Fibroblast of skin of right quadriceps (primary cell): ENCODE data around the gene MRTFA.
"Not testable (repeated sequence)": the region's sequence is repeated elsewhere in the genome, so short reads cannot be mapped to it uniquely, and the experiment has no call there.

ENCODE experiments used
- DNase-seq: peaks from one replicate; pipeline ENCODE4 v3.0.0-alpha.2; 2013

Gene MRTFA

GRCh38 chr22:40594346-40594745 lies 42.2 kb downstream of the MRTFA start:
- no peak for DNase-seq

- DNase-seq = no peak
Measured at GRCh38 chr22:40593460-40594273, 42.9 kb downstream of the MRTFA start.

GRCh38 chr22:40592352-40593113 lies 44.0 kb downstream of the MRTFA start:
- DNase-seq = no peak

- DNase-seq = peak; percentile 82
Measured at GRCh38 chr22:40588726-40589125, 47.8 kb downstream of the MRTFA start.

- DNase-seq = no peak
Measured at GRCh38 chr22:40586781-40587180, 49.7 kb downstream of the MRTFA start.

- no peak for DNase-seq
Measured at GRCh38 chr22:40585310-40585751, 51.2 kb downstream of the MRTFA start.

- not testable (repeated sequence) for DNase-seq
Measured at GRCh38 chr22:40584766-40585165, 51.8 kb downstream of the MRTFA start.

- DNase-seq = no peak
Measured at GRCh38 chr22:40583053-40583741, 53.3 kb downstream of the MRTFA start.

GRCh38 chr22:40582063-40582462 lies 54.5 kb downstream of the MRTFA start:
- DNase-seq = no peak

- DNase-seq = no peak
Measured at GRCh38 chr22:40580631-40581030, 55.9 kb downstream of the MRTFA start.

GRCh38 chr22:40578171-40578570 lies 58.3 kb downstream of the MRTFA start:
- DNase-seq = no peak

- DNase-seq = no peak
Measured at GRCh38 chr22:40572976-40573375, 63.5 kb downstream of the MRTFA start.

- no peak for DNase-seq
Measured at GRCh38 chr22:40571887-40572286, 64.6 kb downstream of the MRTFA start.

- DNase-seq = no peak
Measured at GRCh38 chr22:40567626-40568328, 68.7 kb downstream of the MRTFA start.

- peak; percentile 41 for DNase-seq
Measured at GRCh38 chr22:40567106-40567505, 69.4 kb downstream of the MRTFA start.

GRCh38 chr22:40560994-40561515 lies 75.5 kb downstream of the MRTFA start:
- no peak for DNase-seq

GRCh38 chr22:40560551-40560950 lies 76.0 kb downstream of the MRTFA start:
- DNase-seq = peak; percentile 81

- DNase-seq = no peak
Measured at GRCh38 chr22:40557972-40558371, 78.5 kb downstream of the MRTFA start.

GRCh38 chr22:40556641-40557040 lies 79.9 kb downstream of the MRTFA start:
- no peak for DNase-seq

- not testable (repeated sequence) for DNase-seq
Measured at GRCh38 chr22:40554023-40554422, 82.5 kb downstream of the MRTFA start.

- no peak for DNase-seq
Measured at GRCh38 chr22:40553014-40553554, 83.4 kb downstream of the MRTFA start.

- no peak for DNase-seq
Measured at GRCh38 chr22:40552070-40552469, 84.4 kb downstream of the MRTFA start.
